Activated naive CD8-positive, alpha-beta T cell treated with anti-CD3 and anti-CD28 coated beads, Interleukin-2, amount 10 ng/mL, durations not matched to agents 7 days and 5 days (primary cell): Measurements from ENCODE around the gene SEPTIN2. TPM values are rescaled to one million over a fixed set of nuclear protein-coding genes. Genes with fewer than 3 reads are reported as not detected.

Source experiments
- ATAC-seq: fragments of 150-1000 bp; cut with Tn5 transposase; one replicate; pipeline ENCODE4 v1.10.0; 2021; ENCODE audit warnings: low read depth, moderate library complexity
- POLR2A ChIA-PET: fragments of 350-600 bp; sonication (Branson Sonifier 250); formaldehyde crosslinking; loops from one replicate; lab custom pipeline; 2021; ENCODE audit warnings: antibody characterized with exemption; lab: Charles Lee
- DNase-seq: peaks from one replicate; pipeline ENCODE4 v3.0.0; 2021
- H3K27ac Mint-ChIP-seq: one replicate; pipeline ENCODE4 v1.8.0; 2022; ENCODE audit warnings: mild to moderate bottlenecking, mixed read lengths
- H3K27me3 Mint-ChIP-seq: one replicate; pipeline ENCODE4 v1.8.0; 2022; ENCODE audit warnings: mild to moderate bottlenecking, moderate library complexity, mixed read lengths
- H3K36me3 Mint-ChIP-seq: one replicate; pipeline ENCODE4 v1.8.0; 2021; ENCODE audit warnings: mild to moderate bottlenecking, mixed read lengths
- H3K4me1 Mint-ChIP-seq: one replicate; pipeline ENCODE4 v1.8.0; 2021; ENCODE audit warnings: mixed read lengths
- H3K4me3 Mint-ChIP-seq: one replicate; pipeline ENCODE4 v1.8.0; 2022; ENCODE audit warnings: mild to moderate bottlenecking, moderate library complexity, mixed read lengths
- H3K9me3 Mint-ChIP-seq: one replicate; pipeline ENCODE4 v1.8.0; 2021; ENCODE audit warnings: mixed read lengths
- total RNA-seq, 2 experiments: library from RNA; stranded (reverse); gene quantifications; one replicate each; pipeline ENCODE4 v1.2.3, GENCODE V29; 2021

The SEPTIN2 gene
- total RNA-seq = 100 to 1,000 TPM; 259 to 275 TPM

- peak; percentile 90 for DNase-seq
- POLR2A ChIA-PET = interaction anchor here (0.6 to 2.2 kb wide), 11 partner anchors 9 to 214 kb away, joined by 3 to 8 read pairs (median 4); partner anchors contain the start of genes MTERF4 and PASK
Measured at GRCh38 chr2:241315879-241316631, at the start of gene SEPTIN2. SEPTIN2 (plus strand) TSS chr2:241315925; CDS start chr2:241324233, 8,308 bp downstream.

GRCh38 chr2:241267249-241268067, 48.3 kb upstream of the SEPTIN2 start:
- peaks cover 10% of the 10 kb centered on the region for H3K36me3 Mint-ChIP-seq
- no peak overlapping the region for H3K27ac Mint-ChIP-seq
- peaks cover 18% of the 10 kb centered on the region for H3K4me1 Mint-ChIP-seq
- no peaks in the 10 kb centered on the region for H3K9me3 Mint-ChIP-seq
- no peak overlapping the region for H3K4me3 Mint-ChIP-seq
- H3K27me3 Mint-ChIP-seq = no peaks in the 10 kb centered on the region
- ATAC-seq (no peak), DNase-seq (no peak)
- POLR2A ChIA-PET = no interaction called here

More at GRCh38 chr2:241315879-241316631, at the start of gene SEPTIN2:
- Mint-ChIP-seq H3K4me3 (peak within 1 kb of the TSS; percentile 100), H3K4me1 (peaks cover 52% of the 10 kb centered on the region), H3K27ac (peak within 1 kb of the TSS; percentile 100), H3K27me3 (no peaks in the 10 kb centered on the region), H3K36me3 (peaks cover 24% of the 10 kb centered on the region), H3K9me3 (no peaks in the 10 kb centered on the region)
- peak; percentile 61 for ATAC-seq

GRCh38 chr2:241268306-241268705, 47.4 kb upstream of the SEPTIN2 start:
- Mint-ChIP-seq H3K27me3 (no peaks in the 10 kb centered on the region), H3K4me1 (peaks cover 21% of the 10 kb centered on the region), H3K4me3 (no peak overlapping the region), H3K27ac (no peak overlapping the region), H3K9me3 (no peaks in the 10 kb centered on the region), H3K36me3 (peaks cover 8% of the 10 kb centered on the region)
- POLR2A ChIA-PET = no interaction called here
- DNase-seq (no peak), ATAC-seq (no peak)

- Mint-ChIP-seq H3K27me3 (no peaks in the 10 kb centered on the region), H3K9me3 (no peaks in the 10 kb centered on the region), H3K4me3 (no peak overlapping the region), H3K36me3 (peaks cover 11% of the 10 kb centered on the region), H3K27ac (no peak overlapping the region), H3K4me1 (peaks cover 26% of the 10 kb centered on the region)
- no peak for DNase-seq
- POLR2A ChIA-PET = no interaction called here
- ATAC-seq = no peak
Measured at GRCh38 chr2:241268716-241269445, 46.8 kb upstream of the SEPTIN2 start.

DNA sequence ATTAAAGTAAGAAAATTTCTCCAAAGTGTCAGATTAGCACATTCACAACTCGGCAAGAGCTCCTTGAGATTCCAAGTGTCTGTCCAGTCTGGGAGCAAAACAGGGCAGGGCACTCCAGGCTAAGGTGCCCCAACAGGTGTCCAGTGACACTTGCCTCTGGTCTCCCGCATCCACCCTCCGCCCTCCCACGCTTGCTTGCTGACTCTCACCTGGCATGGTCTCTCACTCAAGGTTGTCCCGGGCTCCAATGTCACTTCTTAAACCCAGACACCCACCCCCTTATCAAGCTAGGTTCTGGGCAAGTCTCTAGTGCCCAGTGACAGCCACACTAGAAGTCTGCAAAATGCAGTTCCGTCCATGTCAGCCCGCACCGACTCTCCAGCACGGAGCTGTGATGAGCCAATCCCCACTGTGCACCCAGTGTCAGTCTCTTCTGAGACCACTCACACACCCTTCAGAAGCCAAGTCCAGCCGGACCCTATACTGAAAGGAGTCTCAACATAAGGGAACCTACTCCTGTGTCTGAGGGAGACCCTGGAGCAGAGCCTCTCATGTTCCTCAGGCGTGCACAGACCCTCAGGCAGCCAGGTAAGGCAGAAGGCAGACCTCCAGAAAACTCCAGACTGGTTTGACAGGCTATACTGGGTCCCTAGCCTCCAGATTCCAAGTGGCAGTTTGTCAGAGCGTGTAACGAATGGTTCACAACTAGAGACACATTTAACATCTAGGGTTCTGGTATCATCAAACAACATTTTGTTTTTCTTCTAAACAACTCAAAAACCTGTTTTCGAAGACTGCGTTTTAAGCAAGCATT, 45.8 kb upstream of the SEPTIN2 start:
- H3K4me1 Mint-ChIP-seq = peaks cover 28% of the 10 kb centered on the region
- no peak overlapping the region for H3K4me3 Mint-ChIP-seq
- H3K27ac Mint-ChIP-seq = no peak overlapping the region
- no peak for DNase-seq
- peaks cover 3% of the 10 kb centered on the region for H3K9me3 Mint-ChIP-seq
- no peak for ATAC-seq
- no peaks in the 10 kb centered on the region for H3K27me3 Mint-ChIP-seq
- H3K36me3 Mint-ChIP-seq = peaks cover 19% of the 10 kb centered on the region
- POLR2A ChIA-PET = no interaction called here

DNA sequence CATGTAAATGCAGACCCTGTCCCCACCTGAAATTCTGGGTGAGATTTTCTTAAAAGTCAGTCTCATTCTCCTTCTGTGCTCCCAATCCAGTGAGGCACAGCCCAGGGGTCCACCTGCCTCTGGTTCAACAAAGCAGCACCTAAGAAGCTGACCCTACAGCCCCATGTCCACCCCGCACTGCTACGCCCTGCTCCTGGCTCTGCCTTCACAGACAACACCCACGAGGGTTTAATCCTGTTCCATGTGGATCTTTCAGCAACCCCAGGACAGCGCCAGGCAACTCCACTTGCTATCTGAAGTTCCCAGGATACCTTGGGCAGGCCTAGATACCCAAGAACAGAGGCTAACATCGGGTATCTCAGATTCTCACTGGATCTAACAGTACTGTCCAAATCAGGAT, 45.2 kb upstream of the SEPTIN2 start:
- DNase-seq (no peak), ATAC-seq (no peak)
- Mint-ChIP-seq H3K36me3 (peaks cover 25% of the 10 kb centered on the region), H3K27me3 (no peaks in the 10 kb centered on the region), H3K4me1 (peaks cover 28% of the 10 kb centered on the region), H3K4me3 (no peak overlapping the region), H3K9me3 (peaks cover 9% of the 10 kb centered on the region), H3K27ac (no peak overlapping the region)
- POLR2A ChIA-PET = no interaction called here

GRCh38 chr2:241271706-241272302, 43.9 kb upstream of the SEPTIN2 start:
- peaks cover 9% of the 10 kb centered on the region for H3K9me3 Mint-ChIP-seq

DNA sequence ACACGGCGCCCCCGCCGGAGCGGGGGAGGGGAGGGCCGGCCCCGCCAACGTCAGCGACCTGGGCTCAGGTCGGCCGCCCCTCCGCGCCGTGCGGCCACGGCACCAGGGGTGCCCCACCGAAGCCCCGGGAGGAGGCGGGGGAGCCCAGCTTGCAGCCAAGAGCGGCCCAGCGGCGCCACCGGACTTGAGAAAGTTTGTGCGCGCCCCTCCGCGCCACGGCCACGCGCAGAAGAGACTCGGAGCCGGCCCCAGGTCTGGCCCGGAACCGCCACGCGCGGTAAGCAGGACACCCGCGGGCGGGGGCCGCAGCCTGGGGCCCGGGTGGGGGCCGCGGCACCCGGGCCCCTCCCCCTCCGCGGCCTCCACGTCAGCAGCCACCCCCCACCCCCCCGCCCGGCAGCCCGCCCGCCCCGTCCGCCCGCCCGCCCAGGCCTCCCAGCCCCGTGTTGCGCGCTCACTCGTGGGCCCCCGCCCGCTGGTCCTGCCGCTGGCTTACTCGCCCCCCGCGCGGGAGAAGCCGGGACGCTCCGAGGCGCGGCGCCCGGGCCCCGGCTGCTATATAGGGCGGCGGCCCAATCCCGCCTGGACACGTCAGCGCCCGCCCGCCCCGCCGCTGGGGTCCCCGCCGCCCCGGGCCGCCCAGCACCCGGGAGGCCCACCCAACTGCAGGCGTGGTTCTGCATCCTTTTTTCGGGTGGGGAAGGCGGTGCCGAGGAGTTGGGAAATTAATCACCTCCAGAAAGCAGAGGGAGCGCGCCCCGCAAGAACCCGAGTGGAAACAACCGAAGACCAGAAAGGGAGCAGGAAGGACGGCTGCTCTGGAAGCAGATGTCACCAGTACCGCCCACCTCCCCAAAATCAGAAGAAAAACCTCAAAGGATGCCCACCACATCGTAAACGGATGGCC, 43.2 kb upstream of the SEPTIN2 start:
- ATAC-seq = peak; percentile 76
- POLR2A ChIA-PET = no interaction called here
- Mint-ChIP-seq H3K4me1 (peaks cover 25% of the 10 kb centered on the region), H3K27ac (no peak overlapping the region), H3K9me3 (peaks cover 9% of the 10 kb centered on the region), H3K36me3 (peaks cover 37% of the 10 kb centered on the region), H3K4me3 (peak overlapping the region; percentile 52), H3K27me3 (no peaks in the 10 kb centered on the region)
- peak; percentile 68 for DNase-seq

More at GRCh38 chr2:241271706-241272302, 43.9 kb upstream of the SEPTIN2 start:
- peak overlapping the region; percentile 75 for H3K27ac Mint-ChIP-seq
- peaks cover 30% of the 10 kb centered on the region for H3K36me3 Mint-ChIP-seq
- peak overlapping the region; percentile 86 for H3K4me3 Mint-ChIP-seq
- POLR2A ChIA-PET = interaction anchor here (1.0 kb wide), 1 partner anchor 44 kb away, joined by 3 read pairs; no protein-coding TSS in a partner anchor
- no peaks in the 10 kb centered on the region for H3K27me3 Mint-ChIP-seq
- ATAC-seq (peak; percentile 59), DNase-seq (peak; percentile 61)
- H3K4me1 Mint-ChIP-seq = peaks cover 27% of the 10 kb centered on the region

DNA sequence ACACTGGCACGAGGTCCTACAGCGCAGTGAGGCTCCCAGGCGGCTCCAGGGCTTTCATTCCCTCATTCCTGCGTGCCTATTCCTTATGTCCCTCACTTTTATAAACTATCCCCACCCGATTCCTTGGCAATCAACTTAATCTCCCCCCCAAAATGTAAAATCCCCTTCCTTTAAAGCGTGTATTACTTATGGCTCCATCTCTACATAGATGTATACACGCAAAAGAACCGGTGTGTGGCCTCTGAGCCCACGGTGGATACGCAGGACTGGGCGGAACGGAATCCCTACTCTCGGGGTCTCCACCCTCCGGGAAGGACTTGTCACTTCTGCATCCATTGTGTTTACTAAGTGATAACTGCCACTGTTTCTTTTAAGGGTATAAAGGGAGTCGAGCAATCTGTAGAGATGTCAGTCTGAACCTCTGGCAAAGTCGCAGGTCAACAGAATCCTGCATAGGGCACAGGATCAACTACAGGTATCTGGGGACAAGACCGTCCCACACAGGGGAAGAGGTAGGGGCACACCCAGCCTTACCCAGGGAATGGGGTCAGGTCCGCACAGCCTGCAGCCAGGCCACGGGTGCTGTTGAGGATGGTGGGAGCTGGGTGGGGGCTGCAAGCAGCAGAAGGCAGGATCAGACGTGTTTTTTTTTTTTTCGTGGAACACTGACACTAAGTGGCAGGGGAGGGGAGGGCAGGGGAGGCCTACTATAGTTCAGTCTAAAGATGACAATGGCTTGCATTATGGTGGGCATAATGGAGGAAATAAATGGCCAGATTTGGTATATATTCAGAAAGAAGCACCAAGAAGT, 42.3 kb upstream of the SEPTIN2 start:
- Mint-ChIP-seq H3K27ac (peak overlapping the region; percentile 4), H3K4me3 (peak overlapping the region; percentile 52), H3K27me3 (no peaks in the 10 kb centered on the region), H3K36me3 (peaks cover 37% of the 10 kb centered on the region), H3K4me1 (peaks cover 25% of the 10 kb centered on the region), H3K9me3 (peaks cover 9% of the 10 kb centered on the region)
- POLR2A ChIA-PET = no interaction called here
- DNase-seq = no peak
- ATAC-seq = no peak

GRCh38 chr2:241274127-241274526, 41.6 kb upstream of the SEPTIN2 start:
- POLR2A ChIA-PET = no interaction called here
- DNase-seq (no peak), ATAC-seq (no peak)
- Mint-ChIP-seq H3K27me3 (no peaks in the 10 kb centered on the region), H3K9me3 (peaks cover 9% of the 10 kb centered on the region), H3K36me3 (peaks cover 37% of the 10 kb centered on the region), H3K27ac (no peak overlapping the region), H3K4me3 (no peak overlapping the region), H3K4me1 (peaks cover 22% of the 10 kb centered on the region)

- POLR2A ChIA-PET = interaction anchor here (1.3 kb wide), 1 partner anchor 41 kb away, joined by 4 read pairs; the partner anchor contains the start of genes HDLBP and SEPTIN2
- peaks cover 28% of the 10 kb centered on the region for H3K4me1 Mint-ChIP-seq
- ATAC-seq = no peak
Measured at GRCh38 chr2:241275504-241275903, 40.2 kb upstream of the SEPTIN2 start.

More at GRCh38 chr2:241275504-241275903, 40.2 kb upstream of the SEPTIN2 start:
- no peak overlapping the region for H3K27ac Mint-ChIP-seq
- DNase-seq = no peak
- peaks cover 9% of the 10 kb centered on the region for H3K9me3 Mint-ChIP-seq
- H3K27me3 Mint-ChIP-seq = no peaks in the 10 kb centered on the region
- H3K36me3 Mint-ChIP-seq = peaks cover 40% of the 10 kb centered on the region
- H3K4me3 Mint-ChIP-seq = no peak overlapping the region
